Astrocyte of the cerebellum (primary cell): ENCODE results near the gene MYO15B.

ENCODE experiments used
- DNase-seq: peaks from one replicate; pipeline ENCODE4 v3.0.0-alpha.2; 2011; ENCODE audit warnings: low read depth
- H3K4me3 ChIP-seq: 2 replicates; pipeline ENCODE4 v1.5.1; 2011; ENCODE audit warnings: mild to moderate bottlenecking, low read depth, low read length, moderate library complexity
- CTCF ChIP-seq: IDR thresholded peaks from 2 replicates; pipeline ENCODE4 v1.5.1; 2012; ENCODE audit warnings: low read length, low read depth, moderate library complexity, mild to moderate bottlenecking; ENCODE audit errors: missing control alignments
- in situ Hi-C: cut with HindIII; loops from 2 replicates; pipeline ENCODE4 v1.10.0; 2017; ENCODE audit warnings: low sequenced_read_pairs

The MYO15B gene

DNA sequence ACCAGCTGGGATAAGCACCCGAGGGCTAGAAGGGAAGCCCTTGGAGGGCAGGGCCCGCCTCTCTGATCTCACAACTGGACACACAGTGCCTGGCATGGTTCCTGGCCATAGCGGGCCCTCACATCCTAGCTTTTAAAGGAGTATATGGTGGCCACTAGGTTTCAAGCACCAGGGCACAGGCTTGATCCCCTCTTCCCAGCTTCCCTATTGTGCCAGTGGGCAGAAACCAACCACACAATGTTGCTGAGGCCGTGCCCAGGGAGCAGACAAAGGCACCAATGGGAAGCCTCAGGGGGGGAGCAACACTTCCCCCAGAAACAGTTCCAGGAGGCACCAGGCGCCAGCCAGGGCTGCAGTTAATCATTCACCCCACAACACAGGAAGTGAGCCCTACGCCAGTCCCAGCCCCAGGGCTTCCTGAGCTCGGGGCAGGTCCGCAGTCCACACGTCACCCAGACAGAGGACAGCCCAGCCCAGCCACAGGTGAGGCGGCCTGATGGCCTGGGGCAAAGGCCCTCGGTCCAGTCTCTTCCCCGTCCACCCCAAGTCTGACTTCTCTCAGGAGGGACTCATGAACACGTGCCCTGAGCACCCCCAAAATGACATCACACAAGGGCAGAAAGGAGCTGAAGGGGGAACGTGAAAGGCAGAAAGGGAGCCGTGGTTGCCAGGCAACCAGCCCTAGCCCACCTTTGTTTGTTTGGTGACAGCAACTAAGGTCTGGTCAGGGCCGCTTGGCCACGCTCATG lies 58.5 kb downstream of the MYO15B start:
- in situ Hi-C loops = no loop called here
- DNase-seq = no peak
- TF ChIP-seq CTCF = no peak
- H3K4me3 ChIP-seq = no peak overlapping the region

DNA sequence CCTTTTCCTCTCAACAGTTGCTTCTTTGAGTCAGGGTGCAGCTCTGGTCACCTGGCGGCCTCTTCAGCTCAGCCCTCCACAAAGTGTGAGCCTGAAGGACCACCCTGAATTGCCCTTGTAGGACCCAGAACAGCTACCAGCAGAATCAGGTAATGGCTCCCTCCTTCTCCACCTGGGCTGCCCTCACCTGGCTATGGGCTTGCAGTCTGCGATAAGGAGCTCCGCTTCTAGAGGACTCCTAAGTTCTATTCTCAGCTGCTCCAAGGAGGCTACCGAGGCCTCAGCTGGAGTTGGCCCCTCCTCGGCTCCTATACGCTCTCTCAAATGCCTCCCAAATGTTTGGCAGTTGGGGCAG lies 59.0 kb downstream of the MYO15B start:
- TF ChIP-seq CTCF = no peak
- in situ Hi-C loops = no loop called here
- no peak for DNase-seq
- H3K4me3 ChIP-seq = no peak overlapping the region

- DNase-seq = no peak
- TF ChIP-seq CTCF = no peak
- in situ Hi-C loops = no loop called here
- no peak overlapping the region for H3K4me3 ChIP-seq
Observed at GRCh38 chr17:75647061-75647460, 59.5 kb downstream of the MYO15B start.

DNA sequence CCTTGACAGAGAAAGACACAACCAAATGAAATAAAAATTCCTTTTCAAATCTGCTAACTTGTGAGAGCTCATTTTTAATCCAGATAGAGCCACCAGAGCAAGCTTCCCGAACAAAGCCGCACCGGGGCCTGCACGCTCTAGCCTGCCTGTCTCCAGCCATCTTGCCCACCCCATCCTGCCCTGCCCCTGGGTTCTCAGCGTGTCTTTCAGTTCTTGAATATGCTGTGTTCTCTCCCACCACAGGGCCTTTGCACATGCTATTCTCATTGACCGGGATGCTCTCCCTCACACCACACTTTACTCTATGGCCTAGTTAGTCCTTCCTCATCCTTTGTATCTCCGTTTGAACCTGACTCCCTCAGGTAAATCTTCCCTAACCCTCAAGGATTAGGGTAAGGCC lies 60.3 kb downstream of the MYO15B start:
- no peak for DNase-seq
- H3K4me3 ChIP-seq = no peak overlapping the region
- no peak for TF ChIP-seq CTCF
- in situ Hi-C loops = no loop called here

- in situ Hi-C loops = no loop called here
- no peak for DNase-seq
- no peak for TF ChIP-seq CTCF
- H3K4me3 ChIP-seq = no peak overlapping the region
Observed at GRCh38 chr17:75649687-75650086, 62.1 kb downstream of the MYO15B start.

- in situ Hi-C loops = no loop called here
- no peak for TF ChIP-seq CTCF
- no peak for DNase-seq
- no peak overlapping the region for H3K4me3 ChIP-seq
Observed at GRCh38 chr17:75650874-75651273, 63.3 kb downstream of the MYO15B start.
